Colonic mucosa (tissue), 4 donors: Measurements from ENCODE around the gene CCT5. TPM values are rescaled to one million over a fixed set of nuclear protein-coding genes. Genes with fewer than 3 reads are reported as not detected.
"Not testable (repeated sequence)": the region's sequence is repeated elsewhere in the genome, so short reads cannot be mapped to it uniquely, and the experiment has no call there.

Source experiments
- DNase-seq: peaks from one replicate; pipeline ENCODE4 v3.0.0-alpha.2; 2020
- H3K27ac ChIP-seq: fragments of 200-600 bp; one replicate; pipeline ENCODE4 v1.8.0; 2021
- H3K27me3 ChIP-seq: fragments of 200-600 bp; one replicate; pipeline ENCODE4 v1.8.0; 2021
- H3K36me3 ChIP-seq: fragments of 200-600 bp; one replicate; pipeline ENCODE4 v1.8.0; 2021
- H3K4me1 ChIP-seq: fragments of 200-600 bp; one replicate; pipeline ENCODE4 v1.8.0; 2021; ENCODE audit warnings: mild to moderate bottlenecking
- H3K4me3 ChIP-seq: fragments of 200-600 bp; one replicate; pipeline ENCODE4 v1.8.0; 2021
- H3K9ac ChIP-seq, 2 donors: one replicate each; pipeline ENCODE4 v1.7.0; 2013; ENCODE audit warnings: control low read depth in 2 of 2, low read depth in 2 of 2, low read length in 2 of 2
- H3K9me3 ChIP-seq: fragments of 200-600 bp; one replicate; pipeline ENCODE4 v1.8.0; 2021
- CTCF ChIP-seq: fragments of 200-600 bp; IDR thresholded peaks from one replicate; pipeline ENCODE4 v1.8.0; 2022; ENCODE audit warnings: antibody characterized with exemption, mild to moderate bottlenecking
- intact Hi-C: fragments of 100-400 bp; cut with DNase I; formaldehyde crosslinking; loops from one replicate; pipeline ENCODE4 v1.14.1; 2022
- total RNA-seq, 2 donors: library from RNA; stranded (reverse); fragmentation: NEBNext Ultra II Directional in 1 of 2; extraction: Animal tissue kit (Norgen Biotek cat#: 25700) in 1 of 2; gene quantifications; one replicate each; pipeline ENCODE4 v1.2.1, GENCODE V29; 2021
- donor health status: healthy.
- donor health status: DM: no; HTN: no; CAD: no.
- donor health status: DM: no; HTN: no; CAD: no.

CCT5 gene
- total RNA-seq, 2 donors from 2014 or later, result 156 to 341 TPM

- TF ChIP-seq CTCF, result no peak
- Histone ChIP-seq H3K4me3 (no peak overlapping the region), H3K27ac (no peak overlapping the region), H3K9me3 (no peaks in the 10 kb centered on the region), H3K4me1 (peaks cover 7% of the 10 kb centered on the region), H3K36me3 (no peaks in the 10 kb centered on the region), H3K9ac (no peak overlapping the region), H3K27me3 (no peaks in the 10 kb centered on the region)
- peak; percentile 49 for DNase-seq
- intact Hi-C loops, result no loop called here
Observed at GRCh38 chr5:10246761-10247160, 3.3 kb upstream of the CCT5 start.

GRCh38 chr5:10247217-10247616 lies 2.9 kb upstream of the CCT5 start:
- H3K36me3 ChIP-seq, H3K9ac ChIP-seq, H3K9me3 ChIP-seq, H3K4me1 ChIP-seq, H3K4me3 ChIP-seq, DNase-seq, H3K27me3 ChIP-seq, intact Hi-C loops, H3K27ac ChIP-seq: not testable (repeated sequence)

GRCh38 chr5:10248378-10249260 lies 1.5 kb upstream of the CCT5 start:
- peaks cover 10% of the 10 kb centered on the region for H3K4me1 ChIP-seq
- peak overlapping the region; percentile 82 for H3K27ac ChIP-seq
- no peak for DNase-seq
- H3K9me3 ChIP-seq, result no peaks in the 10 kb centered on the region
- no peaks in the 10 kb centered on the region for H3K27me3 ChIP-seq
- intact Hi-C loops, result no loop called here
- H3K36me3 ChIP-seq, result no peaks in the 10 kb centered on the region
- H3K9ac ChIP-seq, result peak overlapping the region; percentile 66 to 76
- peak overlapping the region; percentile 72 for H3K4me3 ChIP-seq
- no peak for TF ChIP-seq CTCF

GRCh38 chr5:10250806-10251276 lies 761 bp downstream of the CCT5 start:
- peak overlapping the region; percentile 72 for H3K4me3 ChIP-seq
- intact Hi-C loops, result no loop called here
- no peaks in the 10 kb centered on the region for H3K27me3 ChIP-seq
- peaks cover 3% of the 10 kb centered on the region for H3K36me3 ChIP-seq
- peaks cover 10% of the 10 kb centered on the region for H3K4me1 ChIP-seq
- peak overlapping the region; percentile 76 to 89 for H3K9ac ChIP-seq
- peak overlapping the region; percentile 82 for H3K27ac ChIP-seq
- H3K9me3 ChIP-seq, result no peaks in the 10 kb centered on the region
- TF ChIP-seq CTCF, result no peak
- DNase-seq, result no peak

GRCh38 chr5:10251405-10251804 lies 1.3 kb downstream of the CCT5 start:
- no peak for TF ChIP-seq CTCF
- H3K36me3 ChIP-seq, result peaks cover 3% of the 10 kb centered on the region
- intact Hi-C loops, result no loop called here
- DNase-seq, result no peak
- peaks cover 10% of the 10 kb centered on the region for H3K4me1 ChIP-seq
- no peaks in the 10 kb centered on the region for H3K9me3 ChIP-seq
- H3K27ac ChIP-seq, result no peak overlapping the region
- H3K4me3 ChIP-seq, result peak overlapping the region; percentile 72
- H3K9ac ChIP-seq, result peak overlapping the region; percentile 76 to 89
- H3K27me3 ChIP-seq, result no peaks in the 10 kb centered on the region

GRCh38 chr5:10253390-10253789 lies 3.3 kb downstream of the CCT5 start:
- Histone ChIP-seq H3K4me3 (no peak overlapping the region), H3K9ac (no peak overlapping the region), H3K9me3 (no peaks in the 10 kb centered on the region), H3K4me1 (peaks cover 10% of the 10 kb centered on the region), H3K27me3 (no peaks in the 10 kb centered on the region), H3K36me3 (peaks cover 15% of the 10 kb centered on the region), H3K27ac (no peak overlapping the region)
- TF ChIP-seq CTCF, result no peak
- DNase-seq, result no peak
- intact Hi-C loops, result no loop called here
